ENCODE results near the gene PIWIL4. TPM values are rescaled to one million over a fixed set of nuclear protein-coding genes. Genes with fewer than 3 reads are reported as not detected.

Gene PIWIL4
- total and polyA plus RNA-seq, 9 of the 15 experiments (the other 6 are each of a cell fraction or from before 2014, with no cell fraction given) = 6.3 to 17.0 (median 10.8) TPM

DNA sequence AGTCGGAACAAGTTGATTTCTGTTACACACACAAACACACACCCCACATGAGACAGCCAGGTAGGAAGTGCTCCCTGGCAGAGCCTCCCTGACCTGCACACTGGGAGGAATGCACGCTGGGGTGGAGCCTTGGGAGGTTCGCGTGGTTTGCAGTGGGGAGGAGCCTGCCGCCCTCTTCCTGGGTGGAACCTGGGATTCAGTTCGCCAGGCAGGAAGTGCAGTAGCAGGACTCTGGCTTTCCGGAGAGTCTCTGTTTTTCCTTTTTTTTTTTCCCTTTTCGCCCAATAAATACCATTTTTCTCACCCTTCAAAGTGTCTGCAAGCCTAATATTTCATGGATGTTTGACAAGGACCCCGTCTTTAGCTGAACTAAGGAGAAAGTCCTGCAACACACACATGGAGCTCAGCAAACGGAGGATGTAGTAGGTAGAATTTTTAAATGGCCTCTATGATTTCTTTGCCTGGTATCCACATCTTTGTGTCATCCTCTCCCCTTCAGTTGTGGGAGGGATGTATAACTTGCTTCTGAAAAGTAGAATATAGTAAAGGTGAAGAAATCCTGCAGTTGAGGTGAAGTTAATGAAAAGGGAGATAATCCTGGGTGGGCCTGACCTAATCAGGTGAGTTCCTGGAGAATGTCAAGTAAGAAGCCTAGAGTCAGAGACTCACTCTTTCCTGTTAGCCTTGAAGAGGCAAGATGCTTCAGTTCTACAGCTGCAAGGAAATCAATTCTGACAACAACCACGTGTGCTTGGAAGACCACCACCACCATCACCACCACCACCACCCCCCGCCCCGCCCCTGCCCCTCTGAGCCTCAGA lies 72.9 kb downstream of the PIWIL4 start (continued):
- TF ChIP-seq POLR2AphosphoS5 (IDR thresholded peaks at IDR 0.05; ENCODE audit: control insufficient read depth, insufficient read depth, low read depth, low read length) = peak; percentile 18; the same call in 1 of the 2 replicates
- no peak for TF ChIP-seq BRCA1 (IDR thresholded peaks at IDR 0.05)
- no peak for TF ChIP-seq BRCA1 (CRISPR knock-in tag; IDR thresholded peaks at IDR 0.05)
- TF ChIP-seq ZFP36 (IDR thresholded peaks at IDR 0.05; ENCODE audit: low read depth, low read length, partially characterized antibody) = peak; percentile 16
- peak; percentile 79; the same call in 1 of the 2 replicates for TF ChIP-seq GTF2E2 (tag; IDR thresholded peaks at IDR 0.05)
- TF ChIP-seq EP300 (IDR thresholded peaks at IDR 0.05; ENCODE audit: low read length) = 0 out of 2 replicates have a peak, but pooled peaks have one; percentile 6
- peak; percentile 77 for TF ChIP-seq GABPA (tag; conservative IDR thresholded peaks at IDR 0.05; ENCODE audit: low read depth)
- TF ChIP-seq POLR2H (tag; IDR thresholded peaks at IDR 0.05; ENCODE audit: low read depth) = peak; percentile 79
- TF ChIP-seq TAF1 (IDR thresholded peaks at IDR 0.05; ENCODE audit: control insufficient read depth, extremely low read depth, insufficient read depth, low read length, severe bottlenecking) = peak; percentile 24
- TF ChIP-seq SRF (CRISPR knock-in tag; IDR thresholded peaks at IDR 0.05) = peak in 1 of 2 experiments; percentile 56; a peak in 1 of 4 replicates
- no peak for TF ChIP-seq JUNB (CRISPR knock-in tag; conservative IDR thresholded peaks at IDR 0.05)
- peak in 1 of 3 experiments; percentile 36; a peak in 1 of 6 replicates for TF ChIP-seq ZBTB11 (CRISPR knock-in tag; IDR thresholded peaks at IDR 0.05)
- TF ChIP-seq RBFOX2 (IDR thresholded peaks at IDR 0.05; ENCODE audit: low read depth, low read length) = peak; percentile 60
- no peak for TF ChIP-seq CBX5 (IDR thresholded peaks at IDR 0.05; ENCODE audit: borderline replicate concordance, low read depth)
